H1 (cell line): Measurements from ENCODE around the gene PRKCA. TPM values are rescaled to one million over a fixed set of nuclear protein-coding genes. Genes with fewer than 3 reads are reported as not detected.

Experiments used
- CTCF ChIA-PET: fragments of 300-600 bp; sonication (Branson Sonifier 250); formaldehyde crosslinking; loops from one replicate; lab custom pipeline; 2021; ENCODE audit not compliant: partially characterized antibody; lab: Charles Lee
- POLR2A ChIA-PET: fragments of 300-600 bp; sonication (Branson Sonifier 250); formaldehyde crosslinking; loops from one replicate; lab custom pipeline; 2021; ENCODE audit warnings: inconsistent platforms; ENCODE audit not compliant: partially characterized antibody; lab: Charles Lee
- DNase-seq, 2 experiments: peaks; one replicate each; pipeline versions ENCODE4 v3.0.0 to v3.0.0-alpha.2; 2010 to 2022; ENCODE audit warnings: low spot score in 2 of 2, low read depth in 1 of 2, mixed read lengths in 1 of 2
- FAIRE-seq: peaks from 2 replicates; lab custom pipeline; 2011; peaks lifted over from hg19 to GRCh38; lab: Jason Lieb, UNC
- H2AFZ ChIP-seq: 2 replicates; pipeline ENCODE4 v1.8.1; 2012; ENCODE audit warnings: low read length, inconsistent platforms
- H2AK5ac ChIP-seq: 2 replicates; pipeline ENCODE4 v1.6.1; 2013; ENCODE audit warnings: low read depth, low read length
- H2BK120ac ChIP-seq: replicated peaks from 2 replicates; pipeline ENCODE3; 2013; ENCODE audit warnings: low read depth, low read length, inconsistent platforms
- H2BK12ac ChIP-seq: 2 replicates; pipeline ENCODE4 v1.6.1; 2013; ENCODE audit warnings: low read depth, low read length
- H2BK15ac ChIP-seq: 2 replicates; pipeline ENCODE4 v1.6.1; 2013; ENCODE audit warnings: low read length
- H2BK20ac ChIP-seq: 2 replicates; pipeline ENCODE4 v1.6.1; 2013; ENCODE audit warnings: low read length
- H2BK5ac ChIP-seq: 2 replicates; pipeline ENCODE4 v1.6.1; 2013; ENCODE audit warnings: low read depth, low read length
- H3K14ac ChIP-seq: 2 replicates; pipeline ENCODE4 v1.6.1; 2013; ENCODE audit warnings: inconsistent platforms; ENCODE audit not compliant: insufficient read length
- H3K18ac ChIP-seq: 2 replicates; pipeline ENCODE4 v1.6.1; 2013; ENCODE audit warnings: low read length; ENCODE audit errors: extremely low read depth
- H3K23ac ChIP-seq: 2 replicates; pipeline ENCODE4 v1.6.1; 2013; ENCODE audit warnings: inconsistent platforms; ENCODE audit not compliant: insufficient read length
- H3K23me2 ChIP-seq: 2 replicates; pipeline ENCODE4 v1.6.1; 2013; ENCODE audit warnings: low read depth, low read length
- H3K27ac ChIP-seq: 2 replicates; pipeline ENCODE4 v1.6.1; 2011; ENCODE audit warnings: low read depth, low read length, inconsistent platforms
- H3K27me3 ChIP-seq, 4 experiments: replicated peaks in 1 of 4; 1 replicate in 1 of 4; 2 replicates in 3 of 4; pipeline versions ENCODE4 v1.6.1 to v1.8.1; 2011 to 2013; ENCODE audit warnings: low read length in 3 of 4, mild to moderate bottlenecking in 3 of 4, inconsistent platforms in 2 of 4, mixed read lengths in 2 of 4, moderate library complexity in 1 of 4; ENCODE audit not compliant: control insufficient read depth in 3 of 4, insufficient read depth in 3 of 4; ENCODE audit errors: extremely low read depth in 1 of 4
- H3K36me3 ChIP-seq, 4 experiments: 2 replicates each; pipeline versions ENCODE4 v1.6.1 to v1.8.1; 2011 to 2013; ENCODE audit warnings: mild to moderate bottlenecking in 4 of 4, low read length in 3 of 4, moderate library complexity in 2 of 4, control low read depth in 1 of 4, inconsistent platforms in 1 of 4; ENCODE audit not compliant: insufficient read depth in 4 of 4, control insufficient read depth in 2 of 4
- H3K4ac ChIP-seq: replicated peaks from 2 replicates; pipeline ENCODE3; 2013; ENCODE audit warnings: low read length, low read depth, mixed read lengths, inconsistent platforms; ENCODE audit not compliant: insufficient read length
- H3K4me1 ChIP-seq, 4 experiments: replicated peaks in 1 of 4; 1 replicate in 1 of 4; 2 replicates in 3 of 4; pipeline versions ENCODE4 v1.6.1 to v1.8.1; 2011 to 2013; ENCODE audit warnings: low read length in 3 of 4, inconsistent platforms in 2 of 4, mixed read lengths in 1 of 4; ENCODE audit not compliant: insufficient read depth in 4 of 4, control insufficient read depth in 3 of 4
- H3K4me2 ChIP-seq, 2 experiments: 2 replicates each; pipeline versions ENCODE4 v1.6.1 to v1.8.1; 2011 to 2013; ENCODE audit warnings: low read depth in 2 of 2, low read length in 2 of 2, control low read depth in 1 of 2, inconsistent platforms in 1 of 2, mild to moderate bottlenecking in 1 of 2; ENCODE audit not compliant: insufficient read depth in 1 of 2
- H3K4me3 ChIP-seq, 4 experiments: fragments of 200-600, 300-600 bp in 1 of 4; sonication (generic), shearing (Covaris generic), sonication (Bioruptor Twin) in 1 of 4; 2 replicates each; pipeline versions ENCODE4 v1.5.1 to v1.8.1; 2011 to 2016; ENCODE audit warnings: low read length in 4 of 4, low read depth in 3 of 4, control low read depth in 2 of 4, inconsistent platforms in 2 of 4, mild to moderate bottlenecking in 2 of 4, mixed read lengths in 1 of 4, moderate library complexity in 1 of 4; ENCODE audit not compliant: insufficient read depth in 2 of 4; ENCODE audit errors: extremely low read depth in 1 of 4
- H3K56ac ChIP-seq: replicated peaks from 2 replicates; pipeline ENCODE3; 2013; ENCODE audit warnings: low read depth, mild to moderate bottlenecking, mixed read lengths, low read length, inconsistent platforms; ENCODE audit not compliant: insufficient read length
- H3K79me1 ChIP-seq: 2 replicates; pipeline ENCODE4 v1.6.1; 2013; ENCODE audit warnings: low read depth, low read length, control low read depth
- H3K79me2 ChIP-seq, 2 experiments: 2 replicates each; pipeline versions ENCODE4 v1.6.1 to v1.8.1; 2012 to 2013; ENCODE audit warnings: low read length in 2 of 2, mild to moderate bottlenecking in 2 of 2, inconsistent platforms in 1 of 2; ENCODE audit not compliant: insufficient read depth in 2 of 2, control insufficient read depth in 1 of 2
- H3K9ac ChIP-seq, 4 experiments: replicated peaks in 1 of 4; 1 replicate in 1 of 4; 2 replicates in 3 of 4; pipeline versions ENCODE4 v1.6.1 to v1.8.1; 2011 to 2013; ENCODE audit warnings: low read depth in 3 of 4, low read length in 3 of 4, control low read depth in 2 of 4, mild to moderate bottlenecking in 2 of 4, moderate library complexity in 2 of 4, inconsistent platforms in 1 of 4; ENCODE audit errors: extremely low read depth in 1 of 4
- H3K9me3 ChIP-seq, 2 experiments: 2 replicates each; pipeline versions ENCODE4 v1.6.1 to v1.8.1; 2012 to 2013; ENCODE audit warnings: mild to moderate bottlenecking in 2 of 2, moderate library complexity in 2 of 2, control low read depth in 1 of 2, inconsistent platforms in 1 of 2, low read depth in 1 of 2, low read length in 1 of 2, mixed read lengths in 1 of 2; ENCODE audit not compliant: insufficient read depth in 2 of 2
- H4K20me1 ChIP-seq, 2 experiments: replicated peaks in 1 of 2; 2 replicates each; pipeline versions ENCODE3 to v1.8.1; 2011 to 2013; ENCODE audit warnings: inconsistent platforms in 2 of 2, low read length in 2 of 2, mild to moderate bottlenecking in 1 of 2; ENCODE audit not compliant: insufficient read depth in 2 of 2, control insufficient read depth in 1 of 2
- H4K5ac ChIP-seq: 2 replicates; pipeline ENCODE4 v1.6.1; 2013; ENCODE audit warnings: low read length, low read depth, mixed read lengths, inconsistent platforms; ENCODE audit not compliant: insufficient read length
- H4K8ac ChIP-seq: 2 replicates; pipeline ENCODE4 v1.8.0; 2013; ENCODE audit warnings: mild to moderate bottlenecking, moderate library complexity, low read length, inconsistent platforms; ENCODE audit not compliant: insufficient read depth; ENCODE audit errors: extremely low read depth
- H4K91ac ChIP-seq: replicated peaks from 2 replicates; pipeline ENCODE3; 2013; ENCODE audit warnings: low read length, mixed read lengths, inconsistent platforms; ENCODE audit not compliant: insufficient read length
- BRCA1 ChIP-seq: IDR thresholded peaks from 2 replicates; pipeline ENCODE4 v1.6.1; 2012; ENCODE audit warnings: low read depth, low read length, improper control_type of control experiment
- CBX8 ChIP-seq: fragments of 300-800, 300-1000 bp; sonication (generic); IDR thresholded peaks from 2 replicates; pipeline ENCODE4 v1.7.1; 2016; ENCODE audit warnings: low read depth, low read length, borderline replicate concordance
- CEBPB ChIP-seq: IDR thresholded peaks from 2 replicates; pipeline ENCODE4 v1.6.1; 2012; ENCODE audit warnings: low read depth, low read length
- CHD1 ChIP-seq: IDR thresholded peaks from 2 replicates; pipeline ENCODE4 v1.6.1; 2012; ENCODE audit warnings: low read depth, low read length, improper control_type of control experiment
- CHD2 ChIP-seq: IDR thresholded peaks from 2 replicates; pipeline ENCODE4 v1.6.1; 2012; ENCODE audit warnings: low read length, improper control_type of control experiment
- EGR1 ChIP-seq: IDR thresholded peaks from 2 replicates; pipeline ENCODE4 v1.6.1; 2011; ENCODE audit warnings: low read depth, low read length, borderline replicate concordance
- EP300 ChIP-seq, 2 experiments: IDR thresholded peaks; 1 replicate in 1 of 2; 2 replicates in 1 of 2; pipeline ENCODE4 v1.6.1; 2011 to 2012; ENCODE audit warnings: low read depth in 2 of 2, low read length in 2 of 2, mild to moderate bottlenecking in 2 of 2, borderline replicate concordance in 1 of 2, inconsistent platforms in 1 of 2, moderate library complexity in 1 of 2
- HDAC6 ChIP-seq: IDR thresholded peaks from one replicate; pipeline ENCODE4 v1.7.1; 2012; ENCODE audit warnings: low read depth, mild to moderate bottlenecking, inconsistent platforms, low read length, moderate library complexity
- MAFK ChIP-seq: IDR thresholded peaks from 2 replicates; pipeline ENCODE4 v1.6.1; 2012; ENCODE audit warnings: low read depth, mild to moderate bottlenecking, improper control_type of control experiment, low read length
- NRF1 ChIP-seq: IDR thresholded peaks from 2 replicates; pipeline ENCODE4 v1.6.1; 2011; ENCODE audit warnings: mild to moderate bottlenecking, low read depth, low read length, improper control_type of control experiment
- POLR2A ChIP-seq, 2 experiments: IDR thresholded peaks; 1 replicate in 1 of 2; 2 replicates in 1 of 2; pipeline ENCODE4 v1.6.1; 2011; ENCODE audit warnings: low read depth in 2 of 2, low read length in 2 of 2, mild to moderate bottlenecking in 2 of 2; ENCODE audit errors: control extremely low read depth in 1 of 2
- RAD21 ChIP-seq, 2 experiments: IDR thresholded peaks in 1 of 2; conservative IDR thresholded peaks in 1 of 2; 2 replicates each; pipeline ENCODE4 v1.6.1; 2011; ENCODE audit warnings: low read depth in 2 of 2, low read length in 2 of 2, improper control_type of control experiment in 1 of 2, inconsistent platforms in 1 of 2, mild to moderate bottlenecking in 1 of 2, moderate library complexity in 1 of 2
- SIRT6 ChIP-seq: IDR thresholded peaks from one replicate; pipeline ENCODE4 v1.7.1; 2012; ENCODE audit warnings: low read length, inconsistent platforms
- SP1 ChIP-seq: IDR thresholded peaks from 2 replicates; pipeline ENCODE4 v1.6.1; 2011; ENCODE audit warnings: low read depth, low read length
- SP2 ChIP-seq: IDR thresholded peaks from 2 replicates; pipeline ENCODE4 v1.6.1; 2012; ENCODE audit warnings: mild to moderate bottlenecking, low read length, inconsistent platforms
- SP4 ChIP-seq: IDR thresholded peaks from 2 replicates; pipeline ENCODE4 v1.6.1; 2012; ENCODE audit warnings: low read length, inconsistent platforms
- TCF12 ChIP-seq: IDR thresholded peaks from 2 replicates; pipeline ENCODE4 v1.6.1; 2011; ENCODE audit warnings: low read depth, mild to moderate bottlenecking, low read length
- polyA plus RNA-seq, 7 experiments: library from polyadenylated mRNA; depleted of rRNA in 3 of 7; stranded (reverse) in 5 of 7; unstranded in 2 of 7; fragments of >200 nt in 5 of 7; fragments of 200-250 nt in 2 of 7; gene quantifications; 1 replicate in 5 of 7; 2 replicates in 1 of 7; 4 replicates in 1 of 7; pipeline versions ENCODE4 v1.2.1 to v1.2.3, GENCODE V29; 2011 to 2013; ENCODE audit warnings: missing spikeins in 2 of 7, mixed read lengths in 2 of 7
- total RNA-seq: library from RNA; stranded (reverse); fragmentation: NEBNext Ultra II Directional; extraction: Animal tissue kit (Norgen Biotek cat#: 25700); gene quantifications from 2 replicates; pipeline ENCODE4 v1.2.1, GENCODE V29; 2021

Gene PRKCA
- total and polyA plus RNA-seq, 2 of the 8 experiments (the other 6 are each of a cell fraction or from before 2014, with no cell fraction given): 5.8 to 17.8 TPM

- no peak overlapping the region for H2BK5ac ChIP-seq
- no peak overlapping the region for H4K91ac ChIP-seq
- H3K4ac ChIP-seq: no peak overlapping the region
- DNase-seq (no peak), FAIRE-seq (no peak)
- H2BK20ac ChIP-seq: no peak overlapping the region
- H2BK15ac ChIP-seq: no peak overlapping the region
- no peaks in the 10 kb centered on the region for H3K36me3 ChIP-seq
- H3K18ac ChIP-seq: no peak overlapping the region
- H2AFZ ChIP-seq: no peak overlapping the region
- H3K4me2 ChIP-seq: no peak overlapping the region
- H3K9me3 ChIP-seq: peaks cover 5 to 9% of the 10 kb centered on the region in 2 experiments; a peak in 2 of 4 replicates
- H3K27me3 ChIP-seq: no peaks in the 10 kb centered on the region
- peaks cover 0 to 9% of the 10 kb centered on the region in 2 experiments; a peak in 1 of 4 replicates for H3K79me2 ChIP-seq
- H4K20me1 ChIP-seq: peaks cover 0 to 1% of the 10 kb centered on the region in 2 experiments
- H3K14ac ChIP-seq: no peak overlapping the region
- ChIA-PET POLR2A (interaction anchor here (0.7 kb wide), 1 partner anchor 861 kb away, joined by 3 read pairs; no protein-coding TSS in a partner anchor), CTCF (interaction anchor here (1.0 to 1.3 kb wide), 2 partner anchors 10 to 12 kb away, joined by 3 to 7 read pairs; no protein-coding TSS in a partner anchor)
- H3K79me1 ChIP-seq: no peaks in the 10 kb centered on the region
- H3K4me1 ChIP-seq: 0 out of 7 replicates have a peak, but pooled peaks cover 0 to 3% (median 0%) of the 10 kb centered on the region in 4 experiments
- H4K5ac ChIP-seq: no peak overlapping the region
- no peak overlapping the region for H4K8ac ChIP-seq
- H3K23me2 ChIP-seq: no peaks in the 10 kb centered on the region
- H3K56ac ChIP-seq: no peak overlapping the region
- H3K27ac ChIP-seq: no peak overlapping the region
- H2BK120ac ChIP-seq: no peak overlapping the region
- H3K4me3 ChIP-seq: no peak overlapping the region
- H2AK5ac ChIP-seq: no peak overlapping the region
- no peak overlapping the region for H3K23ac ChIP-seq
- no peak overlapping the region for H2BK12ac ChIP-seq
- no peak overlapping the region for H3K9ac ChIP-seq
- TF ChIP-seq TCF12 (no peak), SP4 (no peak), EGR1 (no peak), NRF1 (no peak), MAFK (no peak), HDAC6 (no peak), POLR2A (IDR thresholded peaks at IDR 0.05; ENCODE audit: control extremely low read depth in 1 of 2, low read depth in 2 of 2, low read length in 2 of 2) (no peak), SIRT6 (no peak), EP300 (IDR thresholded peaks at IDR 0.05; ENCODE audit: borderline replicate concordance in 1 of 2, low read depth in 2 of 2, low read length in 2 of 2) (no peak), CHD1 (no peak), CEBPB (no peak), BRCA1 (no peak), SP2 (no peak), CHD2 (no peak), SP1 (no peak), RAD21 (IDR thresholded peaks at IDR 0.05 in 1 of 2, conservative IDR thresholded peaks at IDR 0.05 in 1 of 2; ENCODE audit: low read depth in 2 of 2, low read length in 2 of 2) (no peak), CBX8 (no peak)
Measured at GRCh38 chr17:66322764-66323163, 20.4 kb downstream of the PRKCA start.
